GM12878 (cell line): ENCODE results near the gene LMTK2. TPM values are rescaled to one million over a fixed set of nuclear protein-coding genes. Genes with fewer than 3 reads are reported as not detected.

ENCODE experiments used
- ATF7 ChIP-seq: fragments of 450-650 bp; IDR thresholded peaks from 2 replicates; pipeline ENCODE4 v1.6.1; 2016; ENCODE audit warnings: low read depth, mild to moderate bottlenecking
- BACH1 ChIP-seq: fragments of 450-650 bp; IDR thresholded peaks from 2 replicates; pipeline ENCODE4 v1.6.1; 2017; ENCODE audit warnings: mild to moderate bottlenecking, borderline replicate concordance
- BCL3 ChIP-seq: IDR thresholded peaks from 2 replicates; pipeline ENCODE4 v1.6.1; 2011; ENCODE audit warnings: borderline replicate concordance, low read depth, mild to moderate bottlenecking, moderate library complexity, low read length; ENCODE audit not compliant: insufficient read depth, poor library complexity, severe bottlenecking
- DPF2 ChIP-seq: fragments of 450-650 bp; IDR thresholded peaks from 2 replicates; pipeline ENCODE4 v1.6.1; 2017; ENCODE audit warnings: mild to moderate bottlenecking
- GATAD2B ChIP-seq: fragments of 450-650 bp; conservative IDR thresholded peaks from 2 replicates; pipeline ENCODE4 v1.6.1; 2017; ENCODE audit warnings: low read depth, mild to moderate bottlenecking, moderate library complexity
- KAT2A ChIP-seq: conservative IDR thresholded peaks from 2 replicates; pipeline ENCODE4 v1.6.1; 2011; ENCODE audit warnings: low read depth, low read length; ENCODE audit not compliant: control insufficient read depth
- MEF2A ChIP-seq: IDR thresholded peaks from 2 replicates; pipeline ENCODE4 v1.6.1; 2011; ENCODE audit warnings: low read depth, mild to moderate bottlenecking, low read length, moderate library complexity; ENCODE audit not compliant: insufficient read depth
- NR2C1 ChIP-seq: fragments of 450-650 bp; IDR thresholded peaks from 2 replicates; pipeline ENCODE4 v1.6.1; 2017; ENCODE audit warnings: antibody characterized with exemption, mild to moderate bottlenecking, moderate library complexity
- RBBP5 ChIP-seq: fragments of 200-600 bp; sonication (generic); conservative IDR thresholded peaks from 2 replicates; pipeline ENCODE4 v1.6.1; 2016
- REST ChIP-seq: IDR thresholded peaks from 2 replicates; pipeline ENCODE4 v1.6.1; 2012; ENCODE audit warnings: mild to moderate bottlenecking, low read depth, low read length
- RUNX3 ChIP-seq: IDR thresholded peaks from 2 replicates; pipeline ENCODE4 v1.6.1; 2012; ENCODE audit warnings: low read length, inconsistent platforms
- SP1 ChIP-seq: IDR thresholded peaks from one replicate; pipeline ENCODE4 v1.6.1; 2011; ENCODE audit warnings: low read depth, low read length
- TCF12 ChIP-seq: IDR thresholded peaks from 2 replicates; pipeline ENCODE4 v1.6.1; 2011; ENCODE audit warnings: low read depth, mild to moderate bottlenecking, low read length
- WRNIP1 ChIP-seq: IDR thresholded peaks from 2 replicates; pipeline ENCODE4 v1.6.1; 2011; ENCODE audit warnings: low read depth, low read length, improper control_type of control experiment, borderline replicate concordance
- YBX1 ChIP-seq: fragments of 450-650 bp; IDR thresholded peaks from 2 replicates; pipeline ENCODE4 v1.6.1; 2016; ENCODE audit warnings: antibody characterized with exemption
- ZBED1 ChIP-seq: IDR thresholded peaks from 2 replicates; pipeline ENCODE4 v1.6.1; 2016; ENCODE audit warnings: borderline replicate concordance
- ZBTB4 ChIP-seq: fragments of 450-650 bp; formaldehyde crosslinking; IDR thresholded peaks from 2 replicates; pipeline ENCODE4 v1.4.0; 2022; ENCODE audit warnings: mild to moderate bottlenecking, moderate library complexity
- ZNF24 ChIP-seq: fragments of 450-650 bp; IDR thresholded peaks from 2 replicates; pipeline ENCODE4 v1.6.1; 2017; ENCODE audit warnings: antibody characterized with exemption, mild to moderate bottlenecking
- ZNF687 ChIP-seq: fragments of 450-650 bp; IDR thresholded peaks from 2 replicates; pipeline ENCODE4 v1.6.1; 2017; ENCODE audit warnings: mild to moderate bottlenecking, moderate library complexity
- polyA plus RNA-seq, 11 experiments: library from polyadenylated mRNA; depleted of rRNA in 4 of 11; unstranded in 6 of 11; stranded (reverse) in 5 of 11; fragments of >200 nt; fragmentation: Nextera tagmentation in 4 of 11; fragmentation: Illumina TruSeq in 1 of 11; extraction: Ambion mirVana in 4 of 11; extraction: Trizol in 1 of 11; gene quantifications; 1 replicate in 1 of 11; 2 replicates in 10 of 11; pipeline versions ENCODE4 v1.2.1 to v1.2.3, GENCODE V29; 2011 to 2016; ENCODE audit warnings: inconsistent platforms in 2 of 11, missing spikeins in 2 of 11, low read depth in 1 of 11
- total RNA-seq, 4 experiments: library from RNA; depleted of rRNA in 3 of 4; stranded (reverse); fragments of >200 nt in 3 of 4; fragmentation: Illumina TruSeq in 1 of 4; extraction: Trizol in 1 of 4; gene quantifications; 2 replicates each; pipeline versions ENCODE4 v1.2.1 to v1.2.3, GENCODE V29; 2013 to 2021

Gene LMTK2
- total and polyA plus RNA-seq, 10 of the 15 experiments (the other 5 are each of a cell fraction or from before 2014, with no cell fraction given) = 0.68 to 8.7 (median 4.6) TPM

- TF ChIP-seq BCL3 = peak; percentile 19
- TF ChIP-seq REST = no peak
- no peak for TF ChIP-seq ZBTB4 (CRISPR knock-in tag)
- no peak for TF ChIP-seq BACH1
- TF ChIP-seq TCF12 = 0 out of 2 replicates have a peak, but pooled peaks have one; percentile 31
- no peak for TF ChIP-seq MEF2A
- no peak for TF ChIP-seq YBX1
- TF ChIP-seq ZBED1 = no peak
- no peak for TF ChIP-seq RBBP5
- TF ChIP-seq NR2C1 = no peak
- TF ChIP-seq WRNIP1 = no peak
- TF ChIP-seq KAT2A = no peak
- peak; percentile 11 for TF ChIP-seq SP1
- TF ChIP-seq ZNF24 = no peak
- no peak; the same call in 1 of the 2 replicates for TF ChIP-seq GATAD2B
- TF ChIP-seq ATF7 = no peak
- peak; percentile 87 for TF ChIP-seq RUNX3
- TF ChIP-seq DPF2 = peak; percentile 32; the same call in 1 of the 2 replicates
- TF ChIP-seq ZNF687 = no peak
These were observed 96.8 kb downstream of the LMTK2 start (continued) for GRCh38 chr7:98203261-98203963.
